ENCODE measurements around the gene COMMD10. TPM values are rescaled to one million over a fixed set of nuclear protein-coding genes. Genes with fewer than 3 reads are reported as not detected.

Gene COMMD10
- total RNA-seq, 1 donor from 2014 or later, result 28.6 TPM

- no peak for DNase-seq (ENCODE audit: extremely low spot score, unreplicated experiment)
- TF ChIP-seq, protein P1, sequence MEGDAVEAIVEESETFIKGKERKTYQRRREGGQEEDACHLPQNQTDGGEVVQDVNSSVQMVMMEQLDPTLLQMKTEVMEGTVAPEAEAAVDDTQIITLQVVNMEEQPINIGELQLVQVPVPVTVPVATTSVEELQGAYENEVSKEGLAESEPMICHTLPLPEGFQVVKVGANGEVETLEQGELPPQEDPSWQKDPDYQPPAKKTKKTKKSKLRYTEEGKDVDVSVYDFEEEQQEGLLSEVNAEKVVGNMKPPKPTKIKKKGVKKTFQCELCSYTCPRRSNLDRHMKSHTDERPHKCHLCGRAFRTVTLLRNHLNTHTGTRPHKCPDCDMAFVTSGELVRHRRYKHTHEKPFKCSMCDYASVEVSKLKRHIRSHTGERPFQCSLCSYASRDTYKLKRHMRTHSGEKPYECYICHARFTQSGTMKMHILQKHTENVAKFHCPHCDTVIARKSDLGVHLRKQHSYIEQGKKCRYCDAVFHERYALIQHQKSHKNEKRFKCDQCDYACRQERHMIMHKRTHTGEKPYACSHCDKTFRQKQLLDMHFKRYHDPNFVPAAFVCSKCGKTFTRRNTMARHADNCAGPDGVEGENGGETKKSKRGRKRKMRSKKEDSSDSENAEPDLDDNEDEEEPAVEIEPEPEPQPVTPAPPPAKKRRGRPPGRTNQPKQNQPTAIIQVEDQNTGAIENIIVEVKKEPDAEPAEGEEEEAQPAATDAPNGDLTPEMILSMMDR (conservative IDR thresholded peaks at IDR 0.05), result no peak
- H3K4me3 Mint-ChIP-seq, result no peak overlapping the region
- H3K9me3 Mint-ChIP-seq, result no peaks in the 10 kb centered on the region
- no peak overlapping the region for H3K27ac Mint-ChIP-seq
- peaks cover 2% of the 10 kb centered on the region for H3K36me3 Mint-ChIP-seq
- no peaks in the 10 kb centered on the region for H3K27me3 Mint-ChIP-seq
- no peaks in the 10 kb centered on the region for H3K4me1 Mint-ChIP-seq (ENCODE audit: unreplicated experiment)
Observed at GRCh38 chr5:116144991-116145390, 60.2 kb downstream of the COMMD10 start.

DNA sequence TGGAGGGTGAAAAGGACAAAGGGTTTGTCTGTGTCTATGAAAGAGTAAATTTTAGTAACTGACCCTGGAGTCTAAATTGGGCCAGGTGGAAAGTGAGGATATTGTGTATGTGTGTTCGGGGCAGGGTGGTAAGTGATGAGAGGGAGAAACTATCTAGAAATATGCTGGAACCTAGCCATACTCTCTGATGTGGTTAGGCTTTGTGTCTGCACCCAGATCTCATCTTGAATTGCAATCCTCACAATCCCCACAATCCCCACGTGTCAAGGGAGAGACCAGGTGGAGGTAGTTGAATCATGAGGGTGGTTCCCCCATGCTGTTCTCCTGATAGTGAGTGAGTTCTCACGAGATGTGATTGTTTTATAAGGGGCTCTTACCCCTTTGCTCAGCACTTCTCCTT lies 60.6 kb downstream of the COMMD10 start:
- no peak for DNase-seq (ENCODE audit: extremely low spot score, unreplicated experiment)
- Mint-ChIP-seq H3K9me3 (no peaks in the 10 kb centered on the region), H3K36me3 (no peaks in the 10 kb centered on the region), H3K27ac (no peak overlapping the region), H3K4me3 (no peak overlapping the region), H3K4me1 (ENCODE audit: unreplicated experiment) (no peaks in the 10 kb centered on the region), H3K27me3 (no peaks in the 10 kb centered on the region)
- TF ChIP-seq, protein P1 (conservative IDR thresholded peaks at IDR 0.05), result no peak

DNA sequence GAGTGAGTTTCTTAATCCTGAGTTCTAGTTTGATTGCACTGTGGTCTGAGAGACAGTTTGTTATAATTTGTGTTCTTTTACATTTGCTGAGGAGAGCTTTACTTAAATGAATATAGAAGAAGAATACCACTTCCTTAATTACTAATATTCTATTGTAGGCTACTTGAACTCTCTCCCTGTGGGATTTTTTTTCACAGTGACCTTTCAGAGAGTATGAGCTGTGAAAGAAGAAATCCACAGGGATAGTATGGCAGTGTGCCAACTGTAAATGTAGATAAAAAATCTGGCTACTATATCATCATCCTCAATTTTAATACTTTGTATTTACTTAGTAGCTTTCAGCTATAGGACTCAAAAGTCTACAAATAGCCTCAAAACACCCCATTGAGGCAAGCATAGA lies 67.3 kb downstream of the COMMD10 start:
- Mint-ChIP-seq H3K4me3 (no peak overlapping the region), H3K27ac (no peak overlapping the region), H3K27me3 (no peaks in the 10 kb centered on the region), H3K4me1 (ENCODE audit: unreplicated experiment) (no peaks in the 10 kb centered on the region), H3K36me3 (peaks cover 7% of the 10 kb centered on the region), H3K9me3 (no peaks in the 10 kb centered on the region)
- TF ChIP-seq, protein P1 (conservative IDR thresholded peaks at IDR 0.05), result no peak
- DNase-seq (ENCODE audit: extremely low spot score, unreplicated experiment), result no peak

DNA sequence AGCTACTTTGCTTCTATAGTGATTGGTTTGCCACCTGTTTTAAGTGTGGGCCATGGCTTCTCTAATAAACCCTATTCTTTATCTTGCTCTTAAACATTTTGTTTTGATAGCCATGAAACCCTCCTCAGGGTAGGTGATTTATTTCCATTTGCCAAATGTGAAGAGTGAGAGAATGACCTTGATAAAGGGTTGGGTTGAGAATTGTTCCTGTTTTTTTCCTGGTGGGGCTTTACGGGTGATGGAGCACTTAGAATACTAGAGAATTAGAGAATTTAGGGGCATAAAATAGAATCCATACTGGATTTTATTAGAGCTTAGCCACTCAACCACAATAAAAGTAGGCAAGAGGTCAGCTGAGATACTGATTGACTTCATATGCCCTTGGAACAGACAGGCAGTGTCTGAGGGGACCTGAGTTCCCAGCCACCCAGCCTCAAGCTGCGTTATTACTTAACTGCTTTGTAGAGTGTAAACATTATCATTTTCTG lies 68.9 kb downstream of the COMMD10 start:
- H3K27me3 Mint-ChIP-seq, result no peaks in the 10 kb centered on the region

GRCh38 chr5:116154252-116154651 lies 69.4 kb downstream of the COMMD10 start:
- no peaks in the 10 kb centered on the region for H3K4me1 Mint-ChIP-seq (ENCODE audit: unreplicated experiment)

More for the DNA sequence above, 68.9 kb downstream of the COMMD10 start:
- no peaks in the 10 kb centered on the region for H3K4me1 Mint-ChIP-seq (ENCODE audit: unreplicated experiment)
- TF ChIP-seq, protein P1 (conservative IDR thresholded peaks at IDR 0.05), result no peak
- H3K4me3 Mint-ChIP-seq, result no peak overlapping the region
- peaks cover 9% of the 10 kb centered on the region for H3K36me3 Mint-ChIP-seq
- no peak overlapping the region for H3K27ac Mint-ChIP-seq
- no peak for DNase-seq (ENCODE audit: extremely low spot score, unreplicated experiment)
- H3K9me3 Mint-ChIP-seq, result peaks cover 2% of the 10 kb centered on the region

More at GRCh38 chr5:116154252-116154651, 69.4 kb downstream of the COMMD10 start:
- DNase-seq (ENCODE audit: extremely low spot score, unreplicated experiment), result no peak
- Mint-ChIP-seq H3K4me3 (no peak overlapping the region), H3K9me3 (peaks cover 5% of the 10 kb centered on the region), H3K36me3 (peaks cover 14% of the 10 kb centered on the region), H3K27me3 (no peaks in the 10 kb centered on the region), H3K27ac (no peak overlapping the region)
- TF ChIP-seq, protein P1 (conservative IDR thresholded peaks at IDR 0.05), result no peak
